ENCODE measurements around the gene EIF3K.
A peak's percentile ranks its signal among the peaks of the same experiment; 100 is the strongest.
"Not testable (repeated sequence)": the region's sequence is repeated elsewhere in the genome, so short reads cannot be mapped to it uniquely, and the experiment has no call there.

The EIF3K gene

DNA sequence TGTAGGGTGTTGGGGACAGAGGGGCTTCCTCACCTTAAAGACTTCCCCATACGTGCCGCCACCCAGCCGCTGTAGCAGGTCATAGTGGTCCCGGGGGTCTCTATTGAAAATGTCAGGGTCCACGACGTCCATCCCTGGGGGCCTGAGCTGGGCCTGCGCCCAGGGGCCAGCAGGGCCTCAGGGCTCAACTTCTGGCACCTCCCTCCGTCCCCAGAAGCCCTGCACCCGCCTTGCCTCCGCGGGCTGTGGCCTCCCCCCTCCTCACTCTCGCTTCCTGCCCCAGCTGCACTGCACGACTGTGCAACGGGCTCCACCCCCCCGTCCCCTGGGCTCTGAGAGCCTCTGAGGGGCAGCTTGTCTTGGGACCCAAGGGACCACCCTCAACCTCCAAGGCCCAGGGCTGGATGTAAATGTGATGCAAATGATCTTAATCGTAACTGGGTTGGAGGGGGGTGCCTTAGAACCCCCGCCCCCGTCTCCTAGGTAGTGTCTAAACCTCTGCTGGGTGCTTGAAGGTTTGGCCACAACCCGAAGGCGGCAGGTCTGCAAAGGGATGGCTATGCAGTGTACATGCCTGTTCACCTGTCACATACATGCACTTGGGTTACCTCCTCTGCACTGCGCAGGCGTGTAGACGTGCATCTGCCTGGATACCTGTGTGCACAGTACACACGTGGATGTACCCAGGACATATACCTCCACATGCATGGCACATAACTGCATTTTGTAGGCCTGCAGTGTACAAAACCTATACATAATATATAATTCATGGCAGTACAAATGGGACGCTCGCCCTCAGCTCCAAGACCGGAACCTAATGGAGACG, 1.0 kb upstream of the EIF3K start, which contains the start of gene MAP4K1:
Gene MAP4K1, minus strand, starts transcription at position 190 of the 826 bp plus-strand sequence. Its CDS starts 58 bp downstream, at position 132.
- peak; percentile 28 for DNase-seq (ENCODE audit: low read depth)

DNA sequence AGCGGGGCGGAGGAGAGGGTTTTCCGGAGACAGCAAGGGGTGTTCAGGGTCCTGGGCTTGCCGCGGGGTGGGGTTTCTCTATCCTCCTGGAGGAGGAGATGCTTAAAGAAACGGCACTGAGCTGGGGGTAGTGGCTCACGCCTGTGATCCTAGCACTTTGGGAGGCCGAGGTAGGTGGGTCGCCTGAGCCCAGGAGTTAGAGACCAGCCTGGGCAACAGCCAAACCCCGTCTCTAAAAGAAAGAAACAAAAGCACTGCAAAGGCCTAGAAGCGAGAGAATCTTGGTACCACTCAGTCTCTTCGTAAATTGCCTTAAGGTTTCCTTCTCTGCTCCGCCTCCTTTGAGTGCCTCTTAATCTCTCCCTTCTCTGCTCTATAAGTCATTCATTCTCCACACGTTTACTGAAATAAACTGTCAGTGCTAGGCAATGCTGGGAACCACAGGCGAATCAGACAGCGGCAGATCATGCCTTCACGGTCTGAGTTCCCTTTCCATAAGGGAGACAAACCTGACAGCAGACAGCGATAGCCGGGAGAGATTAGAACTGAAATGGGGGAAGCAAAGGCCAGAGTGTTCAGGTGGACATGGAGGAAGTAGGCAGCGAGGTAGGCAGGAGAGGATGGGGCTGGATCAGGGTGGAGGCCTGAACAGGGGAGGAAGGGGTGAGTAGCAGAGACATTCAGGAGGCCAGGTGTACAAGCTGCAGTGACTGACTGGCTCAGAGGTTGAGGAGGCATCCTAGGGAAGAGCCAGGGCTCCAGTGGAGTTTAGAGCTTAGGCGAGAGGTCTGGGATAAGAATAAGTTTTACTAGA, 580 bp downstream of the EIF3K start:
- no peak for DNase-seq (ENCODE audit: low read depth)

DNA sequence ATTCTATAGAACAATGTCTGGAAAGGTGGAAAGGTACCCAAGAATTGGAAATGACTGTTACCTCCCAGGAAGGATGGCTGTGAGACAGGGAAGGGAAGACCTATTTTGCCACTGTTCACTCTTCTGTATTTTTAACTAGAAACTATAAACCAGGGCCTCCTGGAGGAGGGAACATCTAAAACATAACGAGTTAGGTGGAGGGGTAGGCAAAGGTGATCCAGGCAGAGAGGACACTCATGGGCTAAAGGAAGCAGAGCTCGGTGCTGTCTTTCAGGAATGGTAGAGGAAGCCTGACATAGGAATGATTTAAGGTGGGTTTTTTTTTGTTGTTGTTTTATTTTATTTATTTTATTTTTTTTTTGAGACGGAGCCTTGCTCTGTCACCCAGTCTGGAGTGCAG, 5.8 kb downstream of the EIF3K start:
- DNase-seq (ENCODE audit: low read depth): no peak

DNA sequence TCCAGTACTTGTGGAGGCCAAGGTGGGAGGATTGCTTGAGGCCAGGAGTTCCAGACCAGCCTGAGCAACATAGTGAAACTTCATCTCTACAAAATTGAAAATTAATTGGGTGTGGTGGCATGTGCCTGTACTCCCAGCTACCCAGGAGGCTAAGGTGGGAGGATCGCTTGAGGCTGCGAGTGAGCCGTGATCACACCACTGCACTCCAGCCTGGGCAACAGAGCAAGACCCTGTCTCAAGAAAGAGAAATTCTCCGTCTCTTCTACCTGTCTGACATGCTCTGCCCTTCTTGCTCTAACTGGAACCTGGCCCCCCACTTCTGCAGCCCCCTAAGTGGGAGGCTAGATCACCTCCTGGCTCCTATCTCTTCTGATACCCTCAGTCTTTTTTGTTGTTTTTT, 7.4 kb downstream of the EIF3K start:
- no peak for DNase-seq (ENCODE audit: low read depth)

DNA sequence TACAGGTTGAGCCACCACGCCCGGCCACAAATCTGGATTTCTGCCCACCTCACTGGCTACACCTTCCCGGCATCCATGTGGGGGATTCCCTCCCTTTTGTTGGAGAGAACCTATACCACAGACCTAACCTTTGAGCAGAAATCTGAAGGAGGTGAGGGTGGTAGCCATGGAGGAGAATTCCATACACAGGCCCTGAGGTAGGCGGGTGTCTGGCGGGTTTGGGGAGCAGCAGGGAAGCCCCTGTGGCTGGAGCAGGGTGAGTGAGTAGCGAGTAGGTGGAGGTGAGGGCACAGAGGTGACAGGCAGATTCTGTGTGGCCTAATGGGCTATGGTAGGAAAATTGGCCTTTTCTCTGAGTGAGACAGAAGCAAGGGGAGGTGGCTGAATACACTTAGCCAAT, 10.6 kb downstream of the EIF3K start:
- DNase-seq (ENCODE audit: low read depth): no peak

DNA sequence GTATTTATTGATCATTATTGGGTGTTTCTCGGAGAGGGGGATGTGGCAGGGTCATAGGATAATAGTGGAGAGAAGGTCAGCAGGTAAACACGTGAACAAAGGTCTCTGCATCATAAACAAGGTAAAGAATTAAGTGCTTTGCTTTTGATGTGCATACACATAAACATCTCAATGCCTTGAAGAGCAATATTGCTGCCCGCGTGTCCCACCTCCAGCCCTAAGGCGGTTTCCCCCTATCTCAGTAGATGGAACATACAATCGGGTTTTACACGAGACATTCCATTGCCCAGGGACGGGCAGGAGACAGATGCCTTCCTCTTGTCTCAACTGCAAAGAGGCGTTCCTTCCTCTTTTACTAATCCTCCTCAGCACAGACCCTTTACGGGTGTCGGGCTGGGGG, 12.3 kb downstream of the EIF3K start:
- not testable (repeated sequence) for DNase-seq (ENCODE audit: low read depth)

DNA sequence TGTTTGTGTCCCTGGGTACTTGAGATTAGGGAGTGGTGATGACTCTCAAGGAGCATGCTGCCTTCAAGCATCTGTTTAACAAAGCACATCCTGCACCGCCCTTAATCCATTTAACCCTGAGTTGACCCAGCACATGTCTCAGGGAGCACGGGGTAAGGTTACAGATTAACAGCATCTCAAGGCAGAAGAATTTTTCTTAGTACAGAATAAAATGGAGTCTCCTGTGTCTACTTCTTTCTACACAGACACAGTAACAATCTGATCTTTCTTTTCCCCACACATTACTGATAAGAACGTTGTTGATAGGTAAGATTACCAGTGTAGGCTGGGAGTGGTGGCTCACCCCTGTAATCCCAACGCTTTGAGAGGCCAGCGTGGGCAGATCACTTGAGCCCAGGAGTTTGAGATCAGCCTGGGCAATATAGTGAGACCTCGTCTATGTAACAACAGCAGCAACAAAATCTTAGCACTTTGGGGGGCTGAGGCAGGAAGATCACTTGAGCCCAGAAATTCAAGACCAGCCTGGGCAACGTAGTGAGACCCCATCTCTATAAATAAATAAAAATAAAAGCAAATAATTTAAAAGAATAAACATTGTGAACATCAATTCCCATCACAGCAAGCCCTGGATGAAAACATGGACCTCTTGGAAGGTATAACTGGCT, 13.0 kb downstream of the EIF3K start:
- not testable (repeated sequence) for DNase-seq (ENCODE audit: low read depth)

DNA sequence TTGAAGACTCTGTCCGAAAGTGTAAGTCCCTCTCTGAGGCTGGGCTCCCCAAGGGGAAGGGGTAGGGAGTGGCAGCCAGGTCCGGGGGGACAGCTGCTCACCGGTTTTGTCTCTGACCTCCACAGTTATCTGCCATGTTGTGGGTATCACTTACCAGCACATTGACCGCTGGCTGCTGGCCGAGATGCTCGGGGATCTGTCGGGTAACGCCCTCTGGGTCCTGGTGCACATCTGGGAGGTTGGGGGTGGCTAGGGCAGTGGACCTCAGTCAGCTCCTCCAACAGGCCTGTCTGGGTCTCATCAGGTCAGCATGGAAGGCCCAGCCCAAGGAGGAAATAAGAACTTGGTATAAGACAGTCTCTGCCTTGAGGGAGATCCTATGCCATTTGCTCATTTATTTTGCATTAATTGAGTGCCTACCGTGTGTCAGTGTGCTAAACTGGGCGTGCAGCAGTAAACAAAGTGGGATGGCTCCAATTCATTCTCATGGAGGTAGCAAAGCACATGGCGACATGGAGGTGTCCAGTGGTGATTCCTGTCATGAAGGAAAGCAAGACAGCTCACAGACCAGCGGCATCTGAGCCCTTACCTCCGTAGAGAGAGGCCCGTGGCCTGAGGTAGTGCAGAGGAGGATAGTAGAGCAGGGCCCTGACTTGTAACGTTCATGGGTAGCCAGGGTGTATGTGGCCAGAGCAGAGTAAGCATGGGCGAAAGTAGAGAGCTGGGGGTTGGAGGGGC, 13.7 kb downstream of the EIF3K start:
- DNase-seq (ENCODE audit: low read depth): no peak

DNA sequence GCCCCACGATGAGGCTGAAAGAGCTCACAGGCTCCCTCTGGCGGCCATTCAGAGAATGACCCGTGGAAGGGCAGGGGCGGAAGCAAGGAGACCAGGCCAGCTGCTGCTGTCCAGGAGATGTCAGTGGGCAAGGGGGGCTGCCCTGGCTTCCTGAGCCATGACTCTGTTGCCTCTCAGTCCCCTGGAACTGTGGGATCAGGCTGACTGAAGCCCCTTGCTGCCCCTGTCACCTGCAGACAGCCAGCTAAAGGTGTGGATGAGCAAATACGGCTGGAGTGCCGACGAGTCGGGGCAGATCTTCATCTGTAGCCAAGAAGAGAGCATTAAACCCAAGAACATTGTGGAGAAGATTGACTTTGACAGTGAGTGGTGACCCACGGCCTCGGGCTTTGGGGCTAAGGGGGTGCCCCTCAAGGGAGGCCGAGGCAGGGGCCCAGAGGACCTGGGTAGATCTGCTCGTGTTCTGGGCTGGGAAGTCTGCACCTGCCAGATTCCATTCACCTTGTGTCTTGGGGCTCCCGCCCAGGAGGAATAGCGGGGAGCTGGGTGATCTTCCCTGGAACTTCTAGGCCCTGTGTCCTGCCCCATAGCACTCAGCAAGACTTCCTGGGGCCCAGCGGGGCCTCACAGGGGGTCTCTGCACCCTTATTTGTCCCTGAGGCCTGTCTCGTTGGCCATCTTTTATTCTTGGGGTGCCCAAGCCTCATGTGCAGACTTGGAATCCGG, 15.9 kb downstream of the EIF3K start:
- DNase-seq (ENCODE audit: low read depth): peak; percentile 58

DNA sequence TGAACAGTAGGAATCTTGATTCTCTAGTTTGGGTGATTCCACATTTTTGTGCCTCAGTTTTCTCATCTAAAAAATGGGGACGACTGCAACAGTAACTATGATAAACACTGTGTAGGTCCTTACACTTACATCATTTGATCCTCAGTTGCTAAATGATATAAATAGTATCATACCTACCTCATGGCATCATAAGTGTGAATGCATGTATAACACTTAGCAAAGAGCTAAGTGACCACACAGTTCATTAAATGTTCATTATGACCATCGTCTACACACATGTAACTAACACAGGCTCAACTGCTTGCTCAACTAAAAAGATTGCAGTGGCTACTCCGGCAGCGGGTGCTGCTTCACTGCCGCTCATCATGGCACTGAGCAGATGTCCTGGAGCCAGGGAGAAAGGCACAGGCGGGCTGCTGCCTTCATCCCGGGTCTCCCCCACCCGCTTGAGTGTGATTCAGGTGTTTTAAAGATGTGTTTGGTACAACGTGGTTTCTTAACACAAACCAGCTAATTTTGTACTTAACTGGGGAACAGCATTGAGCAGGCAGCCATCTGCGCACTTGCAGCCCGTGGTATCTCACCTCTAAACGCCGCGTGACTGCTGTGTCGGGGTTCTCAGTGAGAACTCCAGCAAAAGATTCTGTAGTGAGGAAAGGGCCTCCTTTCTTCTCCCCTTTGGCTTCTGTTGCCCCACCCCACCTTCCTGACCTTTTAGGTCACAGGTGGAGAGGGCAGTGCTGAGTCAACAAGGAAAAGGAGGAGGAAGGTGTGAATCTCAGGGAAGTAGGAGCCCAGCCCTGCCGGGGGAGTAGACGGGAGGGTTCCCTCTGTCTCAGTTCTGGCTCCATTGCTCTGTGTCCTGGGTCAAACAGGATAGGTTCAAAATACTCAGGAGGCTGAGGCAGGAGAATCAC, 16.8 kb downstream of the EIF3K start:
- DNase-seq (ENCODE audit: low read depth): no peak

DNA sequence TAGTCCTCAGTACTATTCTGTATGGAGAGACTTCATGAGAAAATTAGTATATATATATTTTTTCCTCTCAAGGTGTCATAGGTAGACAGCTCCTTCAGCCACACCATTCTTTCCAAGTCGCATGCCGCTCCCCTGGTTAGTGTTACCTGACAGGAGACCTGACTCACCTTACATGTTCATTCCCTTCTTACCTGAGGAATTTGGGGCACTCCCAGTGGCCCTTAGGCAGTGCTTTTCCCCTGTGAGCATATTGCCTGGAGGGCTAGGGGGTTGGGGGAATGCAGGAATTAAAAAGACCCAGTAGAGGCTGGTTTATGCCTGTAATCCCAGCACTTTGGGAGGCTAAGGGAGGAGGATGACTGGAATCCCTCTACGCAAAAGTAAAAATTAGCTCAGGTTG, 19.5 kb downstream of the EIF3K start:
- DNase-seq (ENCODE audit: low read depth): no peak

DNA sequence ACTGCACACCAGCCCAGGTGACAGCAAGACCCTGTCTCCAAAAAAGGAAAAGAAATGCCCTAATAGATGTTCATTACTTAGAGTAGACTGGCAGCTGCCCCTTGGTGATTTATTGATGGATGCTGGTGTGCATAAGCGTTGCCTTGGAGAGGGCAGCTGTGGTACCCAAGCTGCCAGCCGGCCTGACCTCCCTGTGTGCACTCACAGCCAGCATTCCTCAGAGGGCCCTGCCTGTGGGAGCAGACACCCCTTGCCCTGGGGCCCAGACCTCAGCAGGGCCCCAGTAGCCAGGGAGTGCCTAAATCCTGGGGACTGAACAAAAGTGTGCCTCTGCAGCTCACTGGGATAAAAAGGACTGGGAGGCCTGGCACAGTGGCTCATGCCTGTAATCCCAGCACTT, 20.7 kb downstream of the EIF3K start:
- no peak for DNase-seq (ENCODE audit: low read depth)

DNA sequence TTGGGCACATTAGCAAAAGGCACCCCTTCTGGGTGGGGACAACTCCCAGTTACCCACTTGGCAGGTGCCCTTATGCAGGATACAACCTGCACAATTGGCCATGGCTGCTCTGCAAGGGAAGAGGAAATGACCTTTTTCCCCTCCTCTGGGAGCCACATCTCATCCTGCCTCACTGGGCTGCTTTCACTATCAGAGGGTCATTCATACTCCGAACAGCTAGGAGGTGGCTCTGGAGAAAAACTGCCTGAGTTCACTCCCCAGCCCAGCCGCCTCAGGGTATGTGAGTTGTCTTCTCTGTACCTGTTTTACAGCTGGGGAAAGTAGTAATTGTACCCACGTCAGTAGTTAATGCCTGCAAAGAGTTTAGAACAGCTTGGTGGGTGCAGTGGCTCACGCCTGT, 21.4 kb downstream of the EIF3K start:
- no peak for DNase-seq (ENCODE audit: low read depth)

DNA sequence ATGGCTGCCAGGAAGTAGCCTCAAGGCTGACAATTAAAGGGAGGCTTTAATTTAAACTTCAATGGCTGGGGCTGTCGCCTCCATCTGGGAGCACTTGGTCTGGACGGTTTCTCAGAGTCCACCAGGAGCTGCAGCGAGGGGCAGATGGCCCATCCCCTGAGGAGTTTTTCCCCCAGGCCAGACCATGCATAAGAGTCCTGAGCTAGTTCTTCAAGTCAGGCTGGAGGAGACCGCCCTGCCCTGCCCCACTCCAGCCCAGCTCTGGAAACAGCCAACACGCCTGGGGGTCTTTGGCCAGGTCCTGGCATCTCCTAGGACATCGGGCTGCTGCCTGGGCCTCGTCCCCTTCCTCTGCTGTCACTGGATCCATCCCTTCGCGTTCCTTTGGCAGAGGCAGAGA, 23.2 kb downstream of the EIF3K start:
- no peak for DNase-seq (ENCODE audit: low read depth)

DNA sequence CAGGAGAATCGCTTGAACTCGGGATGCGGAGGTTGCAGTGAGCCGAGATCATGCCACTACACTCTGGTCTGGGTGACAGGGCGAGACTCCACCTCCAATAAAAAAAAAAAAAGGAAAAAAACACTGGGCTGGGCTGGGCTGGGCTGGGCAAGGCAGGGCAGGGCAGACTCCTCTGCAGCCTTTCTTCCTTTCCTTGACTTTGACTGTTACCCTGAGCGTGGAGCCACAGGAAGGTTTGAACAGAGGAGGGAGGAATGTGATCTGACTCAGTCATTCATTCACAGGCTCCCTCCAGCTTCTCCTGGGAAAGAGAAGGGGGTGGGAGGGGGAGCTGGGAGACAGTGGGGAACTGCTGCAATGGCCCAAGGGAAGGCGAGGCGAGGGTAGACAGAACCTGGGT, 25.7 kb downstream of the EIF3K start:
- DNase-seq (ENCODE audit: low read depth): no peak

DNA sequence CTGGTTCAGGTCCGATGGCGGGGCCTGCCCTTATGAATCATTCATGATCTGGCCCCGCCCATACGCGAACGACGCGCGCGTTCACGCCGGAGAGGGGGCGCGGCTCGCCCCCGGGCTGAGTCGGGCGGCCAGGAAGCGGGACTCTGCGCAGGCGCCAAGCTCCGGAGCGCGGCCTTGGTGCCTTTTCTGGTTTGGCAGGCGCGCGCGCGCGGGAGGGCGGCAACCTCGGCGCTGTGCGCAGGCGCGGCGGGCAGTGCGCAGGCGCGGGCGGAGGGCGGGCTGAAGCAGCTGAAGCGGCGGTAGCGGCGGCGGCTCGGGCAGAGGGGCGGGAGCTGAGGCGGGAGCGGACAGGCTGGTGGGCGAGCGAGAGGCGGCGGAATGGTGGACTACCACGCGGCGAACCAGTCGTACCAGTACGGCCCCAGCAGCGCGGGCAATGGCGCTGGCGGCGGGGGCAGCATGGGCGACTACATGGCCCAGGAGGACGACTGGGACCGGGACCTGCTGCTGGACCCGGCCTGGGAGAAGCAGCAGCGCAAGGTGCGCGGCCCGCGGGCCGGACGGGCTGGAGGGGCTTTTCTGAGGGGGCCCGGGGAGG, 28.5 kb downstream of the EIF3K start, which contains the start of gene ACTN4:
Gene ACTN4, plus strand, starts transcription at position 282 of the 598 bp plus-strand sequence. Its CDS starts 97 bp downstream, at position 379.
- DNase-seq (ENCODE audit: low read depth): peak; percentile 99

DNA sequence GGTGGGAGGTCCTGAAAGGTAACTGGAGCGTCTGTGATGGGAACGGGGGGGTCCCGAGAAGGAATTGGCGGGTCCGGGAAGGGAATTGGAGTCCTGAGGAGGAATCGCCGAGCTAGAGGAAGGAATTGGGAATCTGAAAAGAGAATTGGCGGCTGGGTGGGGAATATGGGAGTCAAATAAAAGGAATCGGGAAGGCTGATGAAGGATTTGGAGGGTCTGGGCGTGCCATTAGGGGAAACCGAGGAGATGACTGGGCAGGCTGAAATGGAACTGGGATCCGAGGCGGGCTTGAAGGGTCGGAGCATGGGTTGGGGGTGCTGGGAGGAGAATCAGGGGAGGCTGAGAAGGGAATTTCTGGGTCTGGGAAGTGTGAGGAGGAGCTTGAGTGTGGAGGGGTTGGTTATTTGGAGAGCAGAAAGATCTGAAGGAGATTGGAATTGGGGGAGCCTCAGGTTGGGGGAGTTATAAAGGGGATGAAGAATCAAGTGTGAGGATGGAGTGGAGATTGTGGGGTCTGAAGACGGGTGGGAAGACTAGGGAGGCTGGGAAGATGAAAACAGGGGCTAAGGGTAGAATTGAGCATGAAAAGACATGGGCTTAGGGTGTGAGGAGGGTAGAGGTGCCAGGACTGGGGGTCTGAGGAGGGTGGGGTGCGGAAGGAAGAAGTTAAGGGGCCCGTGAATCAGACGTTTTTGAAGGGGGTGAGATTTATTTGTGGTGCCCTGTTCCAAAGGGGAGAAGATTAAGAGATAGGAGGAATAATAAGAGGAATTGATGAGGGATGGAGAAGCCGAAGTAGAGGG, 29.2 kb downstream of the EIF3K start:
- DNase-seq (ENCODE audit: low read depth): no peak

DNA sequence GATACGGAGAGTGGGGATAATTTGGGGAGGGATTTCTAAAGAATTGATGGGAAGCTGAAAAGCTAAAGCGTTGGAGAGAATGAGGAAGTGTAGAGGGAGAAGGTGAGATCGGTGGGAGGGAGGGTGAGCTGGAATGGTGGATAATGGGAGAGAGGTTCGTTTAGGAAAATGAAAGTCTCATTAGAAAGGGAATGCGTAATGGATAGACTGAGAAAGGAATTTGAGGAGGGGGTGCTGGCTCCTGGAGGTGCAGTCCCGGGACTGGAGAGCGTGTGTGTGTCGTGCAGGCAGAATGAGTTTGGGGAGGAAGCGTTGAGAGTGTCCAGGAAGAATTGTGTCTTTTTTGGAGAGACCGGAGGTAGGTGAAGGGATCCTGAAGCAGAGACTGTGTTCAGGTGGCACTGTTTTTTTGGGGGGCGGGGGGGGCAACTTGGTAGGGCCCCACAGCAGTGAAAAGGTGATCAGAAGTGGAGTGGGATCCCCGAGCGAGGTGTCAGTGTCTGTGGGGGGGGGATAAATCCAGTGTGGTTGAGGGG, 29.8 kb downstream of the EIF3K start:
- DNase-seq (ENCODE audit: low read depth): no peak
